Measurements from ENCODE around the gene CCDC50. TPM values are rescaled to one million over a fixed set of nuclear protein-coding genes. Genes with fewer than 3 reads are reported as not detected.

The CCDC50 gene
- total RNA-seq, 1 experiment from 2014 or later, result 65.4 TPM

- H3K4me3 ChIP-seq, result no peak overlapping the region
- H3K9me3 ChIP-seq, result peaks cover 8% of the 10 kb centered on the region; the same call in 1 of the 2 replicates
- H3K27me3 ChIP-seq, result no peaks in the 10 kb centered on the region
- H3K36me3 ChIP-seq, result no peaks in the 10 kb centered on the region
- no peak for DNase-seq
Measured at GRCh38 chr3:191414732-191415131, 85.5 kb downstream of the CCDC50 start.

GRCh38 chr3:191415566-191415965, 86.4 kb downstream of the CCDC50 start:
- no peak for DNase-seq
- H3K9me3 ChIP-seq, result 0 out of 2 replicates have a peak, but pooled peaks cover 3% of the 10 kb centered on the region
- no peaks in the 10 kb centered on the region for H3K27me3 ChIP-seq
- H3K36me3 ChIP-seq, result no peaks in the 10 kb centered on the region
- H3K4me3 ChIP-seq, result no peak overlapping the region

GRCh38 chr3:191417457-191417729, 88.2 kb downstream of the CCDC50 start:
- H3K9me3 ChIP-seq, result no peaks in the 10 kb centered on the region; the same call in 1 of the 2 replicates
- H3K4me3 ChIP-seq, result no peak overlapping the region
- no peaks in the 10 kb centered on the region for H3K27me3 ChIP-seq
- no peak for DNase-seq
- H3K36me3 ChIP-seq, result no peaks in the 10 kb centered on the region

GRCh38 chr3:191420771-191421170, 91.6 kb downstream of the CCDC50 start:
- no peak for DNase-seq
- Histone ChIP-seq H3K4me3 (no peak overlapping the region), H3K9me3 (no peaks in the 10 kb centered on the region; the same call in 1 of the 2 replicates), H3K36me3 (no peaks in the 10 kb centered on the region), H3K27me3 (no peaks in the 10 kb centered on the region; the same call in 1 of the 2 replicates)

- DNase-seq, result no peak
- no peaks in the 10 kb centered on the region; the same call in none of the 2 replicates for H3K27me3 ChIP-seq
- no peak overlapping the region for H3K4me3 ChIP-seq
- H3K36me3 ChIP-seq, result no peaks in the 10 kb centered on the region
- H3K9me3 ChIP-seq, result no peaks in the 10 kb centered on the region; the same call in 1 of the 2 replicates
Measured at GRCh38 chr3:191424881-191425280, 95.7 kb downstream of the CCDC50 start.

- H3K27me3 ChIP-seq, result no peaks in the 10 kb centered on the region; the same call in none of the 2 replicates
- DNase-seq, result no peak
- H3K36me3 ChIP-seq, result no peaks in the 10 kb centered on the region
- no peaks in the 10 kb centered on the region; the same call in 1 of the 2 replicates for H3K9me3 ChIP-seq
- H3K4me3 ChIP-seq, result no peak overlapping the region
Measured at GRCh38 chr3:191425322-191425734, 96.1 kb downstream of the CCDC50 start.

- Histone ChIP-seq H3K27me3 (no peaks in the 10 kb centered on the region; the same call in none of the 2 replicates), H3K4me3 (no peak overlapping the region), H3K36me3 (no peaks in the 10 kb centered on the region), H3K9me3 (no peaks in the 10 kb centered on the region)
- DNase-seq, result no peak
Measured at GRCh38 chr3:191426311-191426710, 97.1 kb downstream of the CCDC50 start.

GRCh38 chr3:191428177-191428576, 99.0 kb downstream of the CCDC50 start:
- no peaks in the 10 kb centered on the region; the same call in 1 of the 2 replicates for H3K27me3 ChIP-seq
- H3K4me3 ChIP-seq, result no peak overlapping the region
- no peak for DNase-seq
- no peaks in the 10 kb centered on the region for H3K36me3 ChIP-seq
- H3K9me3 ChIP-seq, result no peaks in the 10 kb centered on the region

GRCh38 chr3:191430103-191430502, 100.9 kb downstream of the CCDC50 start:
- H3K9me3 ChIP-seq, result no peaks in the 10 kb centered on the region
- no peak for DNase-seq
- no peaks in the 10 kb centered on the region; the same call in 1 of the 2 replicates for H3K27me3 ChIP-seq
- H3K36me3 ChIP-seq, result no peaks in the 10 kb centered on the region
- H3K4me3 ChIP-seq, result no peak overlapping the region

GRCh38 chr3:191431160-191431822, 102.1 kb downstream of the CCDC50 start:
- no peak for DNase-seq
- Histone ChIP-seq H3K4me3 (no peak overlapping the region), H3K27me3 (no peaks in the 10 kb centered on the region; the same call in 1 of the 2 replicates), H3K9me3 (no peaks in the 10 kb centered on the region), H3K36me3 (no peaks in the 10 kb centered on the region)

GRCh38 chr3:191432162-191432561, 103.0 kb downstream of the CCDC50 start:
- no peak for DNase-seq

GRCh38 chr3:191434024-191434423, 104.8 kb downstream of the CCDC50 start:
- Histone ChIP-seq H3K27me3 (no peaks in the 10 kb centered on the region), H3K36me3 (no peaks in the 10 kb centered on the region), H3K9me3 (no peaks in the 10 kb centered on the region), H3K4me3 (no peak overlapping the region)
- no peak for DNase-seq

More at GRCh38 chr3:191432162-191432561, 103.0 kb downstream of the CCDC50 start:
- no peak overlapping the region for H3K4me3 ChIP-seq
- no peaks in the 10 kb centered on the region for H3K9me3 ChIP-seq
- no peaks in the 10 kb centered on the region; the same call in 1 of the 2 replicates for H3K27me3 ChIP-seq
- no peaks in the 10 kb centered on the region for H3K36me3 ChIP-seq

GRCh38 chr3:191435981-191436380, 106.8 kb downstream of the CCDC50 start:
- Histone ChIP-seq H3K4me3 (no peak overlapping the region), H3K9me3 (no peaks in the 10 kb centered on the region), H3K27me3 (no peaks in the 10 kb centered on the region), H3K36me3 (no peaks in the 10 kb centered on the region)
- no peak for DNase-seq

- no peak for DNase-seq
- Histone ChIP-seq H3K4me3 (no peak overlapping the region), H3K27me3 (no peaks in the 10 kb centered on the region), H3K36me3 (no peaks in the 10 kb centered on the region), H3K9me3 (no peaks in the 10 kb centered on the region)
Measured at GRCh38 chr3:191438150-191438814, 109.1 kb downstream of the CCDC50 start.

- H3K4me3 ChIP-seq, result no peak overlapping the region
- no peak for DNase-seq
- no peaks in the 10 kb centered on the region for H3K36me3 ChIP-seq
- no peaks in the 10 kb centered on the region for H3K9me3 ChIP-seq
- H3K27me3 ChIP-seq, result no peaks in the 10 kb centered on the region
Measured at GRCh38 chr3:191440532-191440931, 111.3 kb downstream of the CCDC50 start.

- Histone ChIP-seq H3K36me3 (no peaks in the 10 kb centered on the region), H3K27me3 (no peaks in the 10 kb centered on the region), H3K9me3 (no peaks in the 10 kb centered on the region), H3K4me3 (no peak overlapping the region)
- DNase-seq, result no peak
Measured at GRCh38 chr3:191441687-191442086, 112.5 kb downstream of the CCDC50 start.

- Histone ChIP-seq H3K4me3 (no peak overlapping the region), H3K36me3 (no peaks in the 10 kb centered on the region), H3K9me3 (no peaks in the 10 kb centered on the region), H3K27me3 (no peaks in the 10 kb centered on the region)
- DNase-seq, result no peak
Measured at GRCh38 chr3:191444569-191444968, 115.4 kb downstream of the CCDC50 start.

All from MG63 (cell line).